Activated T-helper 17 cell treated with anti-CD3 and anti-CD28 coated beads, Interleukin-2, amount 50 U/mL, for 72 hours (primary cell): ENCODE data around the gene GPR27. TPM values are rescaled to one million over a fixed set of nuclear protein-coding genes. Genes with fewer than 3 reads are reported as not detected.

Experiments used
- total RNA-seq, 2 donors: library from RNA; stranded (reverse); gene quantifications; one replicate each; pipeline ENCODE4 v1.2.3, GENCODE V29; 2022

The GPR27 gene
- total RNA-seq, 2 donors from 2014 or later, result 0.32 to 2.5 TPM

Other genes starting within 250 kb of the GPR27 start
- gene FOXP1, start 170.1 kb upstream of the GPR27 start, total RNA-seq, result 100 to 1,000 TPM; 101 to 171 TPM
- 10 to 100 TPM; 25.3 to 27.4 TPM for gene EIF4E3, start 28.5 kb upstream of the GPR27 start, total RNA-seq
- gene PROK2, start 31.3 kb downstream of the GPR27 start, total RNA-seq, result 1 to 10 TPM in 1 of 2 donors, under 1 TPM in 1; 0.61 to 4.6 TPM